ENCODE data around the gene GPC5.

DNA sequence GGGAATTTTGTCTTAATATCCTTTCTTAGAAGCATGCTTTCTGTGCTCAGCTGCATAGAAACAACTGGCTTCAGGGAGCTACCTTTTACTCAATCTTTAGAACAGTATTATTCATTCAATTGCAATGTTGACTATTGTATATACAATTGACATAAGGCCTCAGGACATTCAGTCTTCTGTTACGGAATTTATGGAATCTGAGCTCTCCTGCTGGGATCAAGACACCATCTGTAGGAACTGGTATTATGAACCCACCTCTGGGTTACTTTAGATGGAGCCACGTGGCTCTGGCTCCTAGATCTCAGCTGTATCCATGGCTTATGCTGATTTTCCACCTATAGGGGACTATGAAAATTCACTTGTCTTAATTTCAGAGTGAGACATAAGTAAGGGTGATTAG, 1112.0 kb downstream of the GPC5 start:
- TF ChIP-seq CTCF (IDR thresholded peaks at IDR 0.05; ENCODE audit: insufficient read depth, low read length, poor library complexity, severe bottlenecking) (no peak), EZH2phosphoT487 (conservative IDR thresholded peaks at IDR 0.05; ENCODE audit: low read length) (no peak)

Data from SU-DHL-6 (cell line).